Body of pancreas (tissue), 4 donors: ENCODE results near the gene ARHGAP32.

Experiments
- CTCF ChIP-seq, 7 experiments: fragments of 450-650 bp in 4 of 7; fragments of 200-600 bp in 3 of 7; sonication (generic) in 3 of 7; IDR thresholded peaks; one replicate each; pipeline ENCODE4 v1.5.1; 2016 to 2019; ENCODE audit warnings: antibody characterized with exemption in 7 of 7
- POLR2A ChIP-seq, 3 donors: fragments of 450-650 bp; IDR thresholded peaks; one replicate each; pipeline ENCODE4 v1.6.1; 2016; ENCODE audit warnings: antibody characterized with exemption in 3 of 3, mild to moderate bottlenecking in 2 of 3

- no peak for TF ChIP-seq POLR2A (IDR thresholded peaks at IDR 0.05)
- no peak for TF ChIP-seq CTCF (IDR thresholded peaks at IDR 0.05)
These were observed 18.0 kb upstream of the ARHGAP32 start for GRCh38 chr11:129209891-129210830.
